Measurements from ENCODE around the gene LEMD2. TPM values are rescaled to one million over a fixed set of nuclear protein-coding genes. Genes with fewer than 3 reads are reported as not detected.

LEMD2 gene
- total RNA-seq, 2 donors from 2014 or later: 64.2 to 80.2 TPM

- 28% methylated on average over 4 of the region's 4 CpGs for WGBS
- no peaks in the 10 kb centered on the region for H3K36me3 ChIP-seq
Measured at GRCh38 chr6:33799454-33800113, 10.7 kb upstream of the LEMD2 start.

GRCh38 chr6:33798343-33798848 is 9.5 kb upstream of the LEMD2 start:
- Histone ChIP-seq H3K4me1 (replicated peaks) (peaks cover 10% of the 10 kb centered on the region), H3K4me3 (no peak overlapping the region), H3K9me3 (no peaks in the 10 kb centered on the region), H3K36me3 (no peaks in the 10 kb centered on the region), H3K27ac (no peak overlapping the region), H3K27me3 (replicated peaks; ENCODE audit: insufficient read depth) (no peaks in the 10 kb centered on the region)
- TF ChIP-seq POLR2A (IDR thresholded peaks at IDR 0.05) (no peak), POLR2AphosphoS5 (IDR thresholded peaks at IDR 0.05) (no peak), CTCF (IDR thresholded peaks at IDR 0.05) (no peak)
- intact Hi-C loops (cut with DNase I): no loop called here
- 89% methylated on average over 13 of the region's 13 CpGs for WGBS
- no peak for DNase-seq (ENCODE audit: low spot score)

More at GRCh38 chr6:33799454-33800113, 10.7 kb upstream of the LEMD2 start:
- Histone ChIP-seq H3K9me3 (no peaks in the 10 kb centered on the region), H3K4me1 (replicated peaks) (peaks cover 10% of the 10 kb centered on the region), H3K4me3 (no peak overlapping the region), H3K27me3 (replicated peaks; ENCODE audit: insufficient read depth) (no peaks in the 10 kb centered on the region), H3K27ac (no peak overlapping the region)
- TF ChIP-seq CTCF (IDR thresholded peaks at IDR 0.05) (no peak), POLR2AphosphoS5 (IDR thresholded peaks at IDR 0.05) (no peak), POLR2A (IDR thresholded peaks at IDR 0.05) (no peak)
- intact Hi-C loops (cut with DNase I): no loop called here
- DNase-seq (ENCODE audit: low spot score): no peak

- H3K9me3 ChIP-seq: no peaks in the 10 kb centered on the region
- no peak overlapping the region for H3K27ac ChIP-seq
- no peak overlapping the region for H3K4me3 ChIP-seq
- H3K36me3 ChIP-seq: no peaks in the 10 kb centered on the region
- intact Hi-C loops (cut with DNase I): no loop called here
- DNase-seq (ENCODE audit: low spot score): no peak
- WGBS: 83% methylated on average over 10 of the region's 10 CpGs
- H3K27me3 ChIP-seq (replicated peaks; ENCODE audit: insufficient read depth): no peaks in the 10 kb centered on the region
- peaks cover 10% of the 10 kb centered on the region for H3K4me1 ChIP-seq (replicated peaks)
- TF ChIP-seq POLR2A (IDR thresholded peaks at IDR 0.05) (no peak), CTCF (IDR thresholded peaks at IDR 0.05) (no peak), POLR2AphosphoS5 (IDR thresholded peaks at IDR 0.05) (no peak)
Measured at GRCh38 chr6:33797626-33798342, 8.9 kb upstream of the LEMD2 start.

- no peak overlapping the region for H3K4me3 ChIP-seq
- no peaks in the 10 kb centered on the region for H3K36me3 ChIP-seq
- H3K27ac ChIP-seq: no peak overlapping the region
- TF ChIP-seq CTCF (IDR thresholded peaks at IDR 0.05) (no peak), POLR2A (IDR thresholded peaks at IDR 0.05) (no peak), POLR2AphosphoS5 (IDR thresholded peaks at IDR 0.05) (no peak)
- H3K27me3 ChIP-seq (replicated peaks; ENCODE audit: insufficient read depth): no peaks in the 10 kb centered on the region
- no peak for DNase-seq (ENCODE audit: low spot score)
- H3K4me1 ChIP-seq (replicated peaks): peaks cover 10% of the 10 kb centered on the region
- WGBS: 41% methylated on average over 14 of the region's 14 CpGs
- intact Hi-C loops (cut with DNase I): no loop called here
- no peaks in the 10 kb centered on the region for H3K9me3 ChIP-seq
Measured at GRCh38 chr6:33794910-33795623, 6.1 kb upstream of the LEMD2 start.
